CD8-positive, alpha-beta memory T cell (primary cell): ENCODE measurements around the gene TCEA2. TPM values are rescaled to one million over a fixed set of nuclear protein-coding genes. Genes with fewer than 3 reads are reported as not detected.
A peak's percentile ranks its signal among the peaks of the same experiment; 100 is the strongest.

ENCODE experiments used
- CTCF ChIA-PET: fragments of 350-600 bp; sonication (Branson Sonifier 250); formaldehyde crosslinking; loops from one replicate; lab custom pipeline; 2021; ENCODE audit warnings: antibody characterized with exemption; lab: Charles Lee
- POLR2A ChIA-PET: fragments of 350-600 bp; sonication (Branson Sonifier 250); formaldehyde crosslinking; loops from one replicate; lab custom pipeline; 2021; ENCODE audit warnings: antibody characterized with exemption; lab: Charles Lee
- DNase-seq, 5 donors: peaks; one replicate each; pipeline versions ENCODE4 v3.0.0 to v3.0.0-alpha.2; 2020 to 2022; ENCODE audit warnings: mixed read lengths in 1 of 5
- H3K27ac ChIP-seq: one replicate; pipeline ENCODE4 v1.7.0; 2013; ENCODE audit warnings: low read depth, mild to moderate bottlenecking, low read length, moderate library complexity
- H3K27me3 ChIP-seq: 2 replicates; pipeline ENCODE4 v1.7.0; 2013; ENCODE audit warnings: low read length, mild to moderate bottlenecking; ENCODE audit not compliant: insufficient read depth, poor library complexity, severe bottlenecking
- H3K36me3 ChIP-seq: 2 replicates; pipeline ENCODE4 v1.7.0; 2013; ENCODE audit warnings: mild to moderate bottlenecking, low read length, moderate library complexity; ENCODE audit not compliant: insufficient read depth
- H3K4me1 ChIP-seq: 2 replicates; pipeline ENCODE4 v1.7.0; 2013; ENCODE audit warnings: mild to moderate bottlenecking, low read length, moderate library complexity; ENCODE audit not compliant: insufficient read depth
- H3K4me3 ChIP-seq: 2 replicates; pipeline ENCODE4 v1.7.0; 2013; ENCODE audit warnings: mild to moderate bottlenecking, low read length
- H3K9me3 ChIP-seq: 2 replicates; pipeline ENCODE4 v1.7.0; 2013; ENCODE audit warnings: mild to moderate bottlenecking, low read length
- H3K27ac Mint-ChIP-seq, 8 donors: one replicate each; pipeline ENCODE4 v1.8.0; 2020 to 2021; ENCODE audit warnings: mixed read lengths in 8 of 8, mild to moderate bottlenecking in 6 of 8, inconsistent platforms in 3 of 8, moderate library complexity in 3 of 8
- H3K27me3 Mint-ChIP-seq, 2 donors: one replicate each; pipeline ENCODE4 v1.8.0; 2020 to 2021; ENCODE audit warnings: mixed read lengths in 2 of 2, mild to moderate bottlenecking in 1 of 2, moderate library complexity in 1 of 2
- H3K36me3 Mint-ChIP-seq, 3 donors: one replicate each; pipeline ENCODE4 v1.8.0; 2020 to 2021; ENCODE audit warnings: mixed read lengths in 3 of 3, inconsistent platforms in 1 of 3, mild to moderate bottlenecking in 1 of 3
- H3K4me1 Mint-ChIP-seq, 3 donors: one replicate each; pipeline ENCODE4 v1.8.0; 2020 to 2021; ENCODE audit warnings: mixed read lengths in 3 of 3, inconsistent platforms in 1 of 3, mild to moderate bottlenecking in 1 of 3
- H3K4me3 Mint-ChIP-seq, 7 donors: one replicate each; pipeline ENCODE4 v1.8.0; 2020 to 2021; ENCODE audit warnings: mixed read lengths in 7 of 7, mild to moderate bottlenecking in 6 of 7, moderate library complexity in 4 of 7, inconsistent platforms in 2 of 7
- H3K9me3 Mint-ChIP-seq, 5 donors: one replicate each; pipeline ENCODE4 v1.8.0; 2020 to 2022; ENCODE audit warnings: mixed read lengths in 5 of 5, mild to moderate bottlenecking in 3 of 5, moderate library complexity in 2 of 5, inconsistent platforms in 1 of 5
- polyA plus RNA-seq: library from polyadenylated mRNA; unstranded; fragments of 300-500 nt; fragmentation: Illumina TruSeq; gene quantifications from one replicate; pipeline ENCODE4 v1.2.3, GENCODE V29; 2021
- total RNA-seq, 2 experiments: library from RNA; stranded (reverse); gene quantifications; one replicate each; pipeline ENCODE4 v1.2.3, GENCODE V29; 2021

Gene TCEA2
- total RNA-seq: 10 to 100 TPM; 24.2 to 24.5 TPM
- polyA plus RNA-seq: 30.9 TPM

GRCh38 chr20:64062596-64063388, at the start of gene TCEA2:
Gene TCEA2, plus strand, starts transcription at chr20:64063198. Its CDS starts 115 bp downstream, at chr20:64063313.
- peak within 1 kb of the TSS in 7 of 8 donors; percentile 49 to 92 (median 68) for H3K27ac Mint-ChIP-seq
- H3K4me1 ChIP-seq: peaks cover 45% of the 10 kb centered on the region
- no peaks in the 10 kb centered on the region for H3K9me3 ChIP-seq
- H3K27ac ChIP-seq: peak within 1 kb of the TSS; percentile 51
- no peaks in the 10 kb centered on the region for H3K27me3 Mint-ChIP-seq
- peak; percentile 85 to 94 (median 87) for DNase-seq
- CTCF ChIA-PET: interaction anchor here (0.7 to 3.9 kb wide), 6 partner anchors 9 to 1683 kb away, joined by 3 to 33 read pairs (median 4); partner anchors contain the start of genes C20orf204 and PRPF6
- H3K4me3 Mint-ChIP-seq: peak within 1 kb of the TSS; percentile 82 to 89 (median 86)
- H3K36me3 ChIP-seq: no peaks in the 10 kb centered on the region
- H3K9me3 Mint-ChIP-seq: no peaks in the 10 kb centered on the region
- peaks cover 0 to 2% (median 0%) of the 10 kb centered on the region in 3 donors for H3K36me3 Mint-ChIP-seq
- no peaks in the 10 kb centered on the region for H3K27me3 ChIP-seq
- H3K4me1 Mint-ChIP-seq: peaks cover 24 to 53% (median 28%) of the 10 kb centered on the region in 3 donors
- POLR2A ChIA-PET: interaction anchor here (0.8 to 1.4 kb wide), 6 partner anchors 13 to 542 kb away, joined by 3 to 6 read pairs (median 4); partner anchors contain the start of genes OPRL1, PRPF6, PTK6 and RGS19
- peak within 1 kb of the TSS; percentile 50 for H3K4me3 ChIP-seq

GRCh38 chr20:64015635-64016034, 47.4 kb upstream of the TCEA2 start:
- no peak overlapping the region for H3K4me3 ChIP-seq
- H3K4me1 Mint-ChIP-seq: peaks cover 18 to 33% (median 26%) of the 10 kb centered on the region in 3 donors
- peaks cover 16% of the 10 kb centered on the region for H3K9me3 ChIP-seq
- no peak overlapping the region for H3K4me3 Mint-ChIP-seq
- POLR2A ChIA-PET: no interaction called here
- no peaks in the 10 kb centered on the region for H3K27me3 ChIP-seq
- H3K27ac ChIP-seq: no peak overlapping the region
- H3K36me3 ChIP-seq: peaks cover 45% of the 10 kb centered on the region
- H3K27me3 Mint-ChIP-seq: no peaks in the 10 kb centered on the region
- H3K4me1 ChIP-seq: peaks cover 27% of the 10 kb centered on the region
- CTCF ChIA-PET: no interaction called here
- peaks cover 0 to 17% (median 14%) of the 10 kb centered on the region in 5 donors for H3K9me3 Mint-ChIP-seq
- DNase-seq: no peak
- H3K36me3 Mint-ChIP-seq: peaks cover 24 to 60% (median 42%) of the 10 kb centered on the region in 3 donors
- no peak overlapping the region for H3K27ac Mint-ChIP-seq

- POLR2A ChIA-PET: interaction anchor here (0.7 kb wide), 1 partner anchor 235 kb away, joined by 4 read pairs; no protein-coding TSS in a partner anchor
- Mint-ChIP-seq H3K4me1 (peaks cover 0 to 3% (median 0%) of the 10 kb centered on the region in 3 donors), H3K36me3 (peaks cover 16 to 85% (median 17%) of the 10 kb centered on the region in 3 donors), H3K27me3 (no peaks in the 10 kb centered on the region), H3K9me3 (no peaks in the 10 kb centered on the region), H3K27ac (peak overlapping the region in 2 of 8 donors; percentile 10 to 17), H3K4me3 (no peak overlapping the region)
- H3K27me3 ChIP-seq: no peaks in the 10 kb centered on the region
- DNase-seq: no peak
- H3K27ac ChIP-seq: no peak overlapping the region
- H3K36me3 ChIP-seq: peaks cover 75% of the 10 kb centered on the region
- no peaks in the 10 kb centered on the region for H3K9me3 ChIP-seq
- H3K4me1 ChIP-seq: no peaks in the 10 kb centered on the region
- CTCF ChIA-PET: no interaction called here
- H3K4me3 ChIP-seq: no peak overlapping the region
These were observed 41.6 kb upstream of the TCEA2 start for GRCh38 chr20:64021124-64021975.

- Histone ChIP-seq H3K4me1 (no peaks in the 10 kb centered on the region), H3K36me3 (peaks cover 81% of the 10 kb centered on the region), H3K27me3 (no peaks in the 10 kb centered on the region), H3K27ac (no peak overlapping the region), H3K9me3 (no peaks in the 10 kb centered on the region), H3K4me3 (no peak overlapping the region)
- no peak for DNase-seq
- H3K27ac Mint-ChIP-seq: peak overlapping the region in 1 of 8 donors; percentile 50
- H3K27me3 Mint-ChIP-seq: no peaks in the 10 kb centered on the region
- ChIA-PET POLR2A (interaction anchor here (0.8 kb wide), 1 partner anchor 16 kb away, joined by 4 read pairs; no protein-coding TSS in a partner anchor), CTCF (no interaction called here)
- H3K4me3 Mint-ChIP-seq: no peak overlapping the region
- peaks cover 12 to 92% (median 18%) of the 10 kb centered on the region in 3 donors for H3K36me3 Mint-ChIP-seq
- no peaks in the 10 kb centered on the region for H3K4me1 Mint-ChIP-seq
- no peaks in the 10 kb centered on the region for H3K9me3 Mint-ChIP-seq
These were observed 40.2 kb upstream of the TCEA2 start for GRCh38 chr20:64022671-64023360.

- H3K27ac Mint-ChIP-seq: peak overlapping the region in 1 of 8 donors; percentile 40
- Histone ChIP-seq H3K27me3 (no peaks in the 10 kb centered on the region), H3K36me3 (peaks cover 80% of the 10 kb centered on the region), H3K9me3 (no peaks in the 10 kb centered on the region), H3K4me1 (no peaks in the 10 kb centered on the region), H3K4me3 (no peak overlapping the region), H3K27ac (no peak overlapping the region)
- CTCF ChIA-PET: no interaction called here
- POLR2A ChIA-PET: interaction anchor here (0.8 kb wide), 1 partner anchor 15 kb away, joined by 4 read pairs; no protein-coding TSS in a partner anchor
- H3K4me3 Mint-ChIP-seq: no peak overlapping the region
- no peak for DNase-seq
- no peaks in the 10 kb centered on the region for H3K4me1 Mint-ChIP-seq
- no peaks in the 10 kb centered on the region for H3K27me3 Mint-ChIP-seq
- H3K9me3 Mint-ChIP-seq: no peaks in the 10 kb centered on the region
- H3K36me3 Mint-ChIP-seq: peaks cover 10 to 92% (median 14%) of the 10 kb centered on the region in 3 donors
These were observed 39.4 kb upstream of the TCEA2 start for GRCh38 chr20:64023361-64024140.

GRCh38 chr20:64024141-64024990, 38.6 kb upstream of the TCEA2 start:
- Histone ChIP-seq H3K9me3 (no peaks in the 10 kb centered on the region), H3K4me1 (no peaks in the 10 kb centered on the region), H3K27me3 (no peaks in the 10 kb centered on the region), H3K27ac (no peak overlapping the region), H3K36me3 (peaks cover 76% of the 10 kb centered on the region), H3K4me3 (no peak overlapping the region)
- no peak for DNase-seq
- POLR2A ChIA-PET: no interaction called here
- Mint-ChIP-seq H3K27me3 (no peaks in the 10 kb centered on the region), H3K36me3 (peaks cover 7 to 94% (median 11%) of the 10 kb centered on the region in 3 donors), H3K4me1 (no peaks in the 10 kb centered on the region), H3K9me3 (no peaks in the 10 kb centered on the region), H3K27ac (no peak overlapping the region), H3K4me3 (no peak overlapping the region)
- CTCF ChIA-PET: interaction anchor here (1.1 kb wide), 1 partner anchor 14 kb away, joined by 7 read pairs; no protein-coding TSS in a partner anchor
